ENCODE measurements around the gene S100PBP. TPM values are rescaled to one million over a fixed set of nuclear protein-coding genes. Genes with fewer than 3 reads are reported as not detected.

S100PBP gene
- total and polyA plus RNA-seq, 9 of the 15 experiments (the other 6 are each of a cell fraction or from before 2014, with no cell fraction given) = 22.9 to 60.2 (median 32.9) TPM

DNA sequence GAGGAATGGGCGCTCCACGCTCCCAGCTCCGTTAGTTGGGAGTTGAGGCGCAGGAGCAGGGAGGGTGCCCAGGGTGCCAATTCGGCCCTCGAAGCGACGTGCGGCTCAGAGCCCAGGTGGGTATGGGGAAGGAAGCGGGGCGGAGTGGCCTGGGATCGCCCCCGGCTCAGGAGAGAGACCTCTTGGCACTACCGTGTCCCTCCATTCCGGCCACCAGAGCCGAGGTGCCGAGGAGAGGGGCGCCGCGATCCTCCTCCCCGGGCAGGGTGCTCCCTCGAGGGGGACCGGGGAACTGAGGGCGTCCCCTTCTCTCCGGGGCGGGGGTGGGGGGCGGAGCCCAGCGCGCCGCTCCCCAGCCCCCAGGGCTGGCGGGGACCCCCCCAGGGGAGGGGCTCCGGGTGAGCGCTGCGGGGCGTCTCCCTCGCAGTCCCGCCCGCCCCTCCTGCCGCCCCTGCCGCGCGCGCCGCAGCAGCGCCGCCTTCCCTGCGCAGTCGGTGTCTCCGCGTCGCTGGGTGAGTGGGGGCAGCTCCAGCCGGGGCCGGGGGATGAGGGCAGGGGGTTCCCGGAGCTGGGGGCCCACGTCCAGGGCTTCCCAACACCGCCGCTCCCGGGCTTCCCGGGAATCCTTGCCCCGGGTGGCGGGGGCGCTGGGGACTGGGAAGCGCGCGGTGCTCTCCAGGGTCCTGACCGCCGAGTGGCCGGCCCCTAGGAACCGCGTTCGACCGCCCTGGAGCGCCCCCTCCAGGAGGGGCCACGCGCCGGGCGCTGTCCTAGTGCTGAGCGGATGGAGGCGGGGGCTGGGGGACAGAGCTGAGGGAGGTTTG, 68.8 kb downstream of the S100PBP start, which contains the start of gene HPCA (continued):
- TF ChIP-seq, protein P1, sequence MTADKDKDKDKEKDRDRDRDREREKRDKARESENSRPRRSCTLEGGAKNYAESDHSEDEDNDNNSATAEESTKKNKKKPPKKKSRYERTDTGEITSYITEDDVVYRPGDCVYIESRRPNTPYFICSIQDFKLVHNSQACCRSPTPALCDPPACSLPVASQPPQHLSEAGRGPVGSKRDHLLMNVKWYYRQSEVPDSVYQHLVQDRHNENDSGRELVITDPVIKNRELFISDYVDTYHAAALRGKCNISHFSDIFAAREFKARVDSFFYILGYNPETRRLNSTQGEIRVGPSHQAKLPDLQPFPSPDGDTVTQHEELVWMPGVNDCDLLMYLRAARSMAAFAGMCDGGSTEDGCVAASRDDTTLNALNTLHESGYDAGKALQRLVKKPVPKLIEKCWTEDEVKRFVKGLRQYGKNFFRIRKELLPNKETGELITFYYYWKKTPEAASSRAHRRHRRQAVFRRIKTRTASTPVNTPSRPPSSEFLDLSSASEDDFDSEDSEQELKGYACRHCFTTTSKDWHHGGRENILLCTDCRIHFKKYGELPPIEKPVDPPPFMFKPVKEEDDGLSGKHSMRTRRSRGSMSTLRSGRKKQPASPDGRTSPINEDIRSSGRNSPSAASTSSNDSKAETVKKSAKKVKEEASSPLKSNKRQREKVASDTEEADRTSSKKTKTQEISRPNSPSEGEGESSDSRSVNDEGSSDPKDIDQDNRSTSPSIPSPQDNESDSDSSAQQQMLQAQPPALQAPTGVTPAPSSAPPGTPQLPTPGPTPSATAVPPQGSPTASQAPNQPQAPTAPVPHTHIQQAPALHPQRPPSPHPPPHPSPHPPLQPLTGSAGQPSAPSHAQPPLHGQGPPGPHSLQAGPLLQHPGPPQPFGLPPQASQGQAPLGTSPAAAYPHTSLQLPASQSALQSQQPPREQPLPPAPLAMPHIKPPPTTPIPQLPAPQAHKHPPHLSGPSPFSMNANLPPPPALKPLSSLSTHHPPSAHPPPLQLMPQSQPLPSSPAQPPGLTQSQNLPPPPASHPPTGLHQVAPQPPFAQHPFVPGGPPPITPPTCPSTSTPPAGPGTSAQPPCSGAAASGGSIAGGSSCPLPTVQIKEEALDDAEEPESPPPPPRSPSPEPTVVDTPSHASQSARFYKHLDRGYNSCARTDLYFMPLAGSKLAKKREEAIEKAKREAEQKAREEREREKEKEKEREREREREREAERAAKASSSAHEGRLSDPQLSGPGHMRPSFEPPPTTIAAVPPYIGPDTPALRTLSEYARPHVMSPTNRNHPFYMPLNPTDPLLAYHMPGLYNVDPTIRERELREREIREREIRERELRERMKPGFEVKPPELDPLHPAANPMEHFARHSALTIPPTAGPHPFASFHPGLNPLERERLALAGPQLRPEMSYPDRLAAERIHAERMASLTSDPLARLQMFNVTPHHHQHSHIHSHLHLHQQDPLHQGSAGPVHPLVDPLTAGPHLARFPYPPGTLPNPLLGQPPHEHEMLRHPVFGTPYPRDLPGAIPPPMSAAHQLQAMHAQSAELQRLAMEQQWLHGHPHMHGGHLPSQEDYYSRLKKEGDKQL (CRISPR knock-in tag; IDR thresholded peaks at IDR 0.05; ENCODE audit: borderline replicate concordance) = peak; percentile 100
- peak; percentile 96 for TF ChIP-seq ZNF217 (CRISPR knock-in tag; IDR thresholded peaks at IDR 0.05)
- TF ChIP-seq ETV1 (tag; conservative IDR thresholded peaks at IDR 0.05; ENCODE audit: low read depth) = peak; percentile 61
- 0 out of 2 replicates have a peak, but pooled peaks have one; percentile 60 for TF ChIP-seq OTX1 (CRISPR knock-in tag; IDR thresholded peaks at IDR 0.05)
- peak; percentile 100 for TF ChIP-seq NR3C1 (CRISPR knock-in tag; IDR thresholded peaks at IDR 0.05)
- no peak for TF ChIP-seq ZNF133 (CRISPR knock-in tag; IDR thresholded peaks at IDR 0.05)
- peak in 1 of 3 experiments; percentile 80; a peak in 2 of 6 replicates for TF ChIP-seq ZBTB11 (CRISPR knock-in tag; IDR thresholded peaks at IDR 0.05)
- TF ChIP-seq FOSL1 (tag; conservative IDR thresholded peaks at IDR 0.05) = no peak; the same call in 1 of the 2 replicates
- peak; percentile 70; the same call in 1 of the 2 replicates for TF ChIP-seq CBX5 (IDR thresholded peaks at IDR 0.05; ENCODE audit: borderline replicate concordance, low read depth)
- TF ChIP-seq, protein P2, sequence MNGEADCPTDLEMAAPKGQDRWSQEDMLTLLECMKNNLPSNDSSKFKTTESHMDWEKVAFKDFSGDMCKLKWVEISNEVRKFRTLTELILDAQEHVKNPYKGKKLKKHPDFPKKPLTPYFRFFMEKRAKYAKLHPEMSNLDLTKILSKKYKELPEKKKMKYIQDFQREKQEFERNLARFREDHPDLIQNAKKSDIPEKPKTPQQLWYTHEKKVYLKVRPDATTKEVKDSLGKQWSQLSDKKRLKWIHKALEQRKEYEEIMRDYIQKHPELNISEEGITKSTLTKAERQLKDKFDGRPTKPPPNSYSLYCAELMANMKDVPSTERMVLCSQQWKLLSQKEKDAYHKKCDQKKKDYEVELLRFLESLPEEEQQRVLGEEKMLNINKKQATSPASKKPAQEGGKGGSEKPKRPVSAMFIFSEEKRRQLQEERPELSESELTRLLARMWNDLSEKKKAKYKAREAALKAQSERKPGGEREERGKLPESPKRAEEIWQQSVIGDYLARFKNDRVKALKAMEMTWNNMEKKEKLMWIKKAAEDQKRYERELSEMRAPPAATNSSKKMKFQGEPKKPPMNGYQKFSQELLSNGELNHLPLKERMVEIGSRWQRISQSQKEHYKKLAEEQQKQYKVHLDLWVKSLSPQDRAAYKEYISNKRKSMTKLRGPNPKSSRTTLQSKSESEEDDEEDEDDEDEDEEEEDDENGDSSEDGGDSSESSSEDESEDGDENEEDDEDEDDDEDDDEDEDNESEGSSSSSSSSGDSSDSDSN (IDR thresholded peaks at IDR 0.05; ENCODE audit: borderline replicate concordance in 1 of 2, low read depth in 2 of 2, low read length in 2 of 2) = 0 out of 4 replicates have a peak, but pooled peaks of 1 of the 2 experiments have one; percentile 29
- no peak for TF ChIP-seq NFXL1 (CRISPR knock-in tag; IDR thresholded peaks at IDR 0.05)
- peak; percentile 57; the same call in 1 of the 2 replicates for TF ChIP-seq MYNN (IDR thresholded peaks at IDR 0.05)
- peak; percentile 92 for TF ChIP-seq MYNN (CRISPR knock-in tag; IDR thresholded peaks at IDR 0.05)
- peak; percentile 51; the same call in 1 of the 2 replicates for TF ChIP-seq POLR2AphosphoS5 (IDR thresholded peaks at IDR 0.05; ENCODE audit: control insufficient read depth, insufficient read depth, low read depth, low read length)
- no peak for TF ChIP-seq ZNF75A (CRISPR knock-in tag; IDR thresholded peaks at IDR 0.05)

Measured in K562 (cell line).